Subcutaneous adipose tissue (tissue), 4 donors: ENCODE data around the gene MYO3B. TPM values are rescaled to one million over a fixed set of nuclear protein-coding genes. Genes with fewer than 3 reads are reported as not detected.

Source experiments
- total RNA-seq, 4 donors: library from RNA; depleted of rRNA; stranded (reverse); fragments of >200 nt; gene quantifications; one replicate each; pipeline ENCODE4 v1.1.0, GENCODE V29; 2016
- TF ChIP-seq, protein P1 (sequence below): fragments of 450-650 bp; IDR thresholded peaks from one replicate; pipeline ENCODE4 v1.5.1; 2016; ENCODE audit warnings: low read depth, mild to moderate bottlenecking, control low read depth, antibody characterized with exemption, moderate library complexity

Gene MYO3B
- total RNA-seq, 4 donors from 2014 or later, result 0.17 TPM; not detected in 3

- TF ChIP-seq, protein P1, sequence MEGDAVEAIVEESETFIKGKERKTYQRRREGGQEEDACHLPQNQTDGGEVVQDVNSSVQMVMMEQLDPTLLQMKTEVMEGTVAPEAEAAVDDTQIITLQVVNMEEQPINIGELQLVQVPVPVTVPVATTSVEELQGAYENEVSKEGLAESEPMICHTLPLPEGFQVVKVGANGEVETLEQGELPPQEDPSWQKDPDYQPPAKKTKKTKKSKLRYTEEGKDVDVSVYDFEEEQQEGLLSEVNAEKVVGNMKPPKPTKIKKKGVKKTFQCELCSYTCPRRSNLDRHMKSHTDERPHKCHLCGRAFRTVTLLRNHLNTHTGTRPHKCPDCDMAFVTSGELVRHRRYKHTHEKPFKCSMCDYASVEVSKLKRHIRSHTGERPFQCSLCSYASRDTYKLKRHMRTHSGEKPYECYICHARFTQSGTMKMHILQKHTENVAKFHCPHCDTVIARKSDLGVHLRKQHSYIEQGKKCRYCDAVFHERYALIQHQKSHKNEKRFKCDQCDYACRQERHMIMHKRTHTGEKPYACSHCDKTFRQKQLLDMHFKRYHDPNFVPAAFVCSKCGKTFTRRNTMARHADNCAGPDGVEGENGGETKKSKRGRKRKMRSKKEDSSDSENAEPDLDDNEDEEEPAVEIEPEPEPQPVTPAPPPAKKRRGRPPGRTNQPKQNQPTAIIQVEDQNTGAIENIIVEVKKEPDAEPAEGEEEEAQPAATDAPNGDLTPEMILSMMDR, result no peak
Observed at GRCh38 chr2:170434900-170435621, 257.1 kb downstream of the MYO3B start.

DNA sequence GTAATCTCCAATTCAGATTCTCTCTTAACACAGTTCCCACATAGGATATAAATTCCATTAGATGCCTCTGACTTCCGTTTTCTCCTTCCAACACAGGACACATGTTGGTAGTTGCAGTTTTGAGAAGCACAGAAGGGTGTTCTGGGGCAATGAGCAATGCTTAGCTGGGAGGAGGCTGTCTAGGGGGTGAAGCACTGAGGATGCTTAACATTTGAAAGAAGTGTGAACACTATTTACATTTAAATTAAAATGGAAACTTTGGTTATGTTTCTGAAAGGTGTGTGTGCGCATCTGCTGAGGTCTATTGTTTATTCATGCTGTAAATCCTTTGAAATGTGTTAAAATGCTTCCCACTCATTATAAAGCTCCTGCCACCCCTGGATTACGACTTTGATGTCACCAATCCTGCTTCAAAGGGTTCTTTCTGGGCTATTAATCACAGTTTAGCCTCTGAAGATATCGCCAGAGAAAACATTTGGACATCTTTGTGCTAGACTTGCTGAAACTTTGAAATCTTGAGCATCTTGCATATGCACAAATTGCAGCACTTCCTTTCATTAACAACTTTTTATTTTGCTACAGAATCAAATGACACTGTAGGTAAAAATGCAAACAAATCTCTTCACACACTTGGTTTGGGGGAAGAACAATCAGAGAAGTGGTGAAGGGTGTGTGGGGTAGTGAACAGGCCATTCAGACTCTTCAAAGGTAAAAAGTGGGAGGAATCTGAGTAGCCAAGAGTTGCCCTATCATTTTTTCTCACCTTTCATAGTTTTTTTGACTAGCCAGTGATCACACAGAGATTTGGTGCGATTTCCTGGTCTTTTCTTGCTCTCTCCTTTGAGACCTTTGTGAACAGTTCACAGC lies 258.4 kb downstream of the MYO3B start:
- TF ChIP-seq, protein P1, result no peak

GRCh38 chr2:170446078-170446477 lies 268.1 kb downstream of the MYO3B start:
- TF ChIP-seq, protein P1, result no peak

DNA sequence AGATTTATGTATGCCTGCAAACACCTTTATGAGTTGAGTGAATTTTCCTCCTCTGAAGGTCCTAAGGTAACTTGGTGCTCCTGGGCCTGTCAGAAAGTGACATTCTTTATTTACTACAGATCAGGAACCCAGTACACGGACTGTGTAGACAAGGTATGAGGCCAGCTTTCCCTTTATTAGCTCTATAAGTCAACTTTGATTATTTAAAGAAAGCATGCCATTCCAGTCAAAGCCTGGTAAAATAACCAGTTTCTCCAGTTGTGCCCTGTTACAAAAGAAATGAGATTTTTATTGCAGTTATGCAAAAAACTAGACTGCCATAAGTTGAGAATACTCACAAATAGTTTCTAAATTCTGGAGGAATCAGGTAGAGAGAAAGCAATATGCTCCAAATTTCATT lies 271.1 kb downstream of the MYO3B start:
- TF ChIP-seq, protein P1, result no peak

- TF ChIP-seq, protein P1, result no peak
Observed at GRCh38 chr2:170454471-170455372, 276.8 kb downstream of the MYO3B start.

- TF ChIP-seq, protein P1, result no peak
Observed at GRCh38 chr2:170455617-170456426, 277.9 kb downstream of the MYO3B start.
